Neuronal stem cell (in vitro differentiated cells): ENCODE measurements around the gene NEK8.

Source experiments
- DNase-seq: peaks from one replicate; pipeline ENCODE4 v3.0.0-alpha.2; 2013; ENCODE audit warnings: low spot score
- H2AFZ ChIP-seq: one replicate; pipeline ENCODE4 v1.6.1; 2013; ENCODE audit warnings: mild to moderate bottlenecking, low read length, inconsistent platforms
- H2AK5ac ChIP-seq: 2 replicates; pipeline ENCODE4 v1.6.1; 2013; ENCODE audit warnings: low read depth, mild to moderate bottlenecking, inconsistent platforms, low read length, moderate library complexity, mixed read lengths
- H2BK120ac ChIP-seq: 2 replicates; pipeline ENCODE4 v1.6.1; 2013; ENCODE audit warnings: low read depth, mild to moderate bottlenecking, inconsistent platforms, low read length, moderate library complexity, mixed read lengths
- H2BK12ac ChIP-seq: one replicate; pipeline ENCODE4 v1.6.1; 2013; ENCODE audit warnings: low read length, inconsistent platforms
- H2BK15ac ChIP-seq: 2 replicates; pipeline ENCODE4 v1.6.1; 2013; ENCODE audit warnings: mild to moderate bottlenecking, low read length, inconsistent platforms, mixed read lengths
- H2BK5ac ChIP-seq: one replicate; pipeline ENCODE4 v1.6.1; 2013; ENCODE audit warnings: inconsistent platforms, mild to moderate bottlenecking, low read length, moderate library complexity
- H3K14ac ChIP-seq: one replicate; pipeline ENCODE4 v1.6.1; 2013; ENCODE audit warnings: low read length, inconsistent platforms
- H3K18ac ChIP-seq: 2 replicates; pipeline ENCODE4 v1.6.1; 2013; ENCODE audit warnings: low read length, inconsistent platforms
- H3K23ac ChIP-seq: 2 replicates; pipeline ENCODE4 v1.6.1; 2013; ENCODE audit warnings: low read depth, mild to moderate bottlenecking, mixed read lengths, low read length, inconsistent platforms; ENCODE audit not compliant: poor library complexity
- H3K27ac ChIP-seq: replicated peaks from 3 replicates; pipeline ENCODE4 v1.5.1; 2013; ENCODE audit warnings: low read length, inconsistent platforms
- H3K27me3 ChIP-seq, 3 experiments: 2 replicates each; pipeline ENCODE4 v1.6.1; 2013; ENCODE audit warnings: low read length in 3 of 3, mild to moderate bottlenecking in 2 of 3, inconsistent platforms in 1 of 3, low read depth in 1 of 3, mixed read lengths in 1 of 3, moderate library complexity in 1 of 3; ENCODE audit not compliant: control insufficient read depth in 3 of 3, insufficient read depth in 3 of 3
- H3K36me3 ChIP-seq, 2 donors: replicated peaks in 1 of 2; 2 replicates each; pipeline ENCODE4 v1.6.1; 2013; ENCODE audit warnings: low read length in 2 of 2; ENCODE audit not compliant: control insufficient read depth in 2 of 2, insufficient read depth in 2 of 2
- H3K4ac ChIP-seq: 2 replicates; pipeline ENCODE4 v1.6.1; 2013; ENCODE audit warnings: inconsistent platforms, mild to moderate bottlenecking, low read length, moderate library complexity
- H3K4me1 ChIP-seq, 2 donors: 1 replicate in 1 of 2; 2 replicates in 1 of 2; pipeline ENCODE4 v1.6.1; 2013; ENCODE audit warnings: low read length in 2 of 2, low read depth in 1 of 2; ENCODE audit not compliant: control insufficient read depth in 2 of 2, insufficient read depth in 1 of 2
- H3K4me2 ChIP-seq: one replicate; pipeline ENCODE4 v1.6.1; 2013; ENCODE audit warnings: mild to moderate bottlenecking, low read length, inconsistent platforms; ENCODE audit not compliant: insufficient read depth, poor library complexity, severe bottlenecking
- H3K4me3 ChIP-seq, 2 donors: 2 replicates each; pipeline ENCODE4 v1.5.1; 2013; ENCODE audit warnings: low read length in 2 of 2, mild to moderate bottlenecking in 2 of 2, inconsistent platforms in 1 of 2, moderate library complexity in 1 of 2
- H3K79me1 ChIP-seq: one replicate; pipeline ENCODE4 v1.6.1; 2013; ENCODE audit warnings: low read depth, mild to moderate bottlenecking, inconsistent platforms, low read length, moderate library complexity
- H3K9ac ChIP-seq: one replicate; pipeline ENCODE4 v1.6.1; 2013; ENCODE audit warnings: mild to moderate bottlenecking, low read depth, low read length, inconsistent platforms; ENCODE audit not compliant: poor library complexity
- H3K9me3 ChIP-seq, 2 donors: replicated peaks in 1 of 2; 2 replicates each; pipeline versions ENCODE3 to v1.6.1; 2013; ENCODE audit warnings: low read length in 2 of 2, mild to moderate bottlenecking in 2 of 2, inconsistent platforms in 1 of 2, low read depth in 1 of 2, mixed read lengths in 1 of 2, moderate library complexity in 1 of 2; ENCODE audit not compliant: control insufficient read depth in 2 of 2, insufficient read depth in 1 of 2
- H4K8ac ChIP-seq: one replicate; pipeline ENCODE4 v1.6.1; 2013; ENCODE audit warnings: low read depth, mild to moderate bottlenecking, inconsistent platforms, low read length, moderate library complexity
- H4K91ac ChIP-seq: one replicate; pipeline ENCODE4 v1.6.1; 2013; ENCODE audit warnings: low read length, low read depth, mild to moderate bottlenecking, inconsistent platforms; ENCODE audit not compliant: poor library complexity
- WGBS, 2 donors: extraction: QIAGEN DNeasy Blood & Tissue Kit; methylation state at CpG; one replicate each; pipeline ENCODE4 v1.1.7; 2013; ENCODE audit warnings: missing lambda C conversion rate in 2 of 2, mixed read lengths in 1 of 2; ENCODE audit not compliant: insufficient read length in 2 of 2, insufficient replicate concordance in 1 of 2; ENCODE audit errors: extremely low coverage in 2 of 2; 5-methylcytosine and 5-hydroxymethylcytosine counted together

Gene NEK8

DNA sequence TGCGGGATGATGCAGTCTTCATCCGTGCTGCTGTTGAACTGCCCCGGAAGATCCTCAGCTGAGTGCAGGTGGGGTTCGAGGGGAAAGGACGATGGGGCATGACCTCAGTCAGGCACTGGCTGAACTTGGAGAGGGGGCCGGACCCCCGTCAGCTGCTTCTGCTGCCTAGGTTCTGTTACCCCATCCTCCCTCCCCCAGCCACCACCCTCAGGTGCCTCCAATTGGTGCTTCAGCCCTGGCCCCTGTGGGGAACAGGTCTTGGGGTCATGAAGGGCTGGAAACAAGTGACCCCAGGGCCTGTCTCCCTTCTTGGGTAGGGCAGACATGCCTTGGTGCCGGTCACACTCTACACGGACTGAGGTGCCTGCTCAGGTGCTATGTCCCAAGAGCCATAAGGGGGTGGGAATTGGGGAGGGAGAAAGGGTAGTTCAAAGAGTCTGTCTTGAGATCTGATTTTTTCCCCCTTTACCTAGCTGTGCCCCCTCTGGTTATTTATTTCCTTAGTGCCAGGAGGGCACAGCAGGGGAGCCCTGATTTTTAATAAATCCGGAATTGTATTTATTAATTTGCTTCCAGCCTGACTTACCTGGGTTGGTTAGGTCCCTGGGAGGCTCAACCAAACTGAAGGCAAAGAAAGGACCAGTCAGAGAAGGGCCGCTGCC is 21.1 kb downstream of the NEK8 start:
- Histone ChIP-seq H4K8ac (no peak overlapping the region), H2BK15ac (no peak overlapping the region), H3K18ac (no peak overlapping the region), H3K4ac (no peak overlapping the region), H3K27me3 (no peaks in the 10 kb centered on the region), H3K79me1 (peaks cover 26% of the 10 kb centered on the region), H3K4me1 (peaks cover 19 to 27% of the 10 kb centered on the region in 2 donors), H3K4me3 (no peak overlapping the region), H3K9ac (no peak overlapping the region), H2BK12ac (no peak overlapping the region), H4K91ac (no peak overlapping the region), H3K4me2 (no peak overlapping the region), H3K23ac (peak overlapping the region; percentile 61), H3K27ac (peak overlapping the region; percentile 51), H2AK5ac (no peak overlapping the region), H2BK120ac (peak overlapping the region; percentile 18), H2BK5ac (no peak overlapping the region), H2AFZ (no peak overlapping the region), H3K36me3 (peaks cover 55 to 85% of the 10 kb centered on the region in 2 donors), H3K9me3 (peaks cover 0 to 2% of the 10 kb centered on the region in 2 donors), H3K14ac (no peak overlapping the region)
- WGBS, 2 donors = no CpG with 5 or more reads among the region's 11 CpGs
- no peak for DNase-seq

GRCh38 chr17:28750178-28751047 is 21.8 kb downstream of the NEK8 start:
- Histone ChIP-seq H3K79me1 (peaks cover 23% of the 10 kb centered on the region), H3K18ac (no peak overlapping the region), H2BK5ac (no peak overlapping the region), H2AFZ (no peak overlapping the region), H4K91ac (no peak overlapping the region), H4K8ac (no peak overlapping the region), H2BK120ac (no peak overlapping the region), H3K4ac (no peak overlapping the region), H2AK5ac (no peak overlapping the region), H3K4me1 (peaks cover 19 to 27% of the 10 kb centered on the region in 2 donors), H3K4me2 (no peak overlapping the region), H3K23ac (no peak overlapping the region), H3K27ac (no peak overlapping the region), H3K9me3 (peaks cover 0 to 2% of the 10 kb centered on the region in 2 donors), H3K14ac (no peak overlapping the region), H2BK15ac (no peak overlapping the region), H3K27me3 (no peaks in the 10 kb centered on the region), H3K4me3 (no peak overlapping the region), H3K9ac (no peak overlapping the region), H2BK12ac (no peak overlapping the region), H3K36me3 (peaks cover 55 to 86% of the 10 kb centered on the region in 2 donors)
- DNase-seq = peak; percentile 89
- whole genome bisulfite sequencing, 2 donors = no CpG with 5 or more reads among the region's 20 CpGs

GRCh38 chr17:28751600-28752366 is 23.2 kb downstream of the NEK8 start:
- H3K4me2 ChIP-seq = no peak overlapping the region
- no peak overlapping the region for H3K14ac ChIP-seq
- no peaks in the 10 kb centered on the region for H3K27me3 ChIP-seq
- no peak overlapping the region for H3K4ac ChIP-seq
- no peak overlapping the region for H4K91ac ChIP-seq
- no peak overlapping the region for H2BK5ac ChIP-seq
- H2BK12ac ChIP-seq = no peak overlapping the region
- H2AFZ ChIP-seq = no peak overlapping the region
- no peak for DNase-seq
- H3K23ac ChIP-seq = no peak overlapping the region
- H3K36me3 ChIP-seq = peaks cover 48 to 85% of the 10 kb centered on the region in 2 donors
- H3K4me1 ChIP-seq = peaks cover 7 to 13% of the 10 kb centered on the region in 2 donors
- no peak overlapping the region for H3K4me3 ChIP-seq
- H4K8ac ChIP-seq = no peak overlapping the region
- peaks cover 13% of the 10 kb centered on the region for H3K79me1 ChIP-seq
- H2BK120ac ChIP-seq = no peak overlapping the region
- no peak overlapping the region for H3K18ac ChIP-seq
- WGBS, 2 donors = no CpG with 5 or more reads among the region's 10 CpGs
- H3K9ac ChIP-seq = no peak overlapping the region
- no peak overlapping the region for H3K27ac ChIP-seq
- H3K9me3 ChIP-seq = peaks cover 0 to 2% of the 10 kb centered on the region in 2 donors
- H2AK5ac ChIP-seq = no peak overlapping the region
- H2BK15ac ChIP-seq = no peak overlapping the region
